Left hindlimb (tissue), 1 donor: ENCODE data around the gene BRAF.
"Not testable (repeated sequence)": the region's sequence is repeated elsewhere in the genome, so short reads cannot be mapped to it uniquely, and the experiment has no call there.

ENCODE experiments used
- DNase-seq: peaks from one replicate; pipeline ENCODE4 v3.0.0-alpha.2; 2018

BRAF gene

DNA sequence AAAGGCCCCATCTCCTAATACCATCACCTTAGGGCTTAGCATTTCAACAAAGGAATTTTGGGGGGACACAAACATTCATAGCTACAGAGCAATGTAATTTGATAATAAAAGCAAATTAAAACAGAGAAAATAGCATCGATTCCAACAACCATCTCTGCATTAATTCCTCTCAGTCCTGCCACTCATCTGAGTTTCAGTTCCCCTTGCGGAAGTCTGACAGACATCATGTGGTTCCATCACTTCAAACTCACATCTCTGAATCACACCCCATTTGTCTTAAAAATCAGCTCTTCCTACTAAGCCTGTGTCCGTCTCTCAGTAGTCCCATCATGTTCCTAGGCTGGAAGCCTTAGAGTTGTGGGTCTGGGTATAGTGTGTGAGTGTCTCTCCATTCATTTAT, 248.4 kb downstream of the BRAF start:
- no peak for DNase-seq

DNA sequence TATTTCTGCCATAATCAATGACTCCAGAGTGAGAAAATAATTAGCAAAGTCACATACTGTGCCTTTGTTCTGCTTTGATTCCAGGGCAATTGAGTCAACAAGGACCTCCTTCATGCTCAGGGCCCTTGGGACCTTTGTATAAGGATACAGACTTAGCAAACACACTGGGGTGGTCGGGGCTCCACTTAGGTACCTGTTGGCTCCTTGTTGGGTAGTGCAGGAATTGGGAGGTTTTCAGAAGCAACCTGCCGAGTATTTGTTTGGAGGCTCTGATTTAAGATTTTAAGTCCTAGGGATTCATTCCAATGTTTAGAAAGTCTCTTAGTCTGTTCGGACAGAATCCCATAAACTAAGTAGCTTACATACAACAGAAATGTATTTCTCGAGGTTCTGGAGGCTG, 249.0 kb downstream of the BRAF start:
- no peak for DNase-seq

GRCh38 chr7:140674899-140675701, 249.6 kb downstream of the BRAF start:
- no peak for DNase-seq

DNA sequence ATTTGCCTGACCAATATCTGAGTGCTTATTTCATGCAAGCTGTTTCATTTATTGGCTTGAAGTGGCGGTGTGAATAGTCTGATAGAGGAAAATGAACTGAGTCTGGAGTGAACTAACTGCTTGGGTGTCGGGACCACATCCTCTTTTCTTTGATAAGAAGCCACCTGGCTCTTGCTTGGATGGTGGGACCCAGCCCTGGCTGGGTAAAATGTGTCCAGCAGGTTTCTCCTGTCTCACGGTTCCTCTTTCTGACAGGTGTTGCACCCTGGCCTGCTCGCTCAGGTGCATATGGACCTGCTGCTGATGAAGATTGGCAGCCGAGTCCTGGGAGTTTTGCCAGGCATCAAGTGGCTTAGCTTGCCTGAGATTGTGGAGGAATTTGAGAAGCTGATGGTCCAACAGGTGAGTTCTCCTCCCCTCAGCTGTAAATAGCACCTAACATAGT, 250.4 kb downstream of the BRAF start:
- no peak for DNase-seq

GRCh38 chr7:140673774-140674155, 251.0 kb downstream of the BRAF start:
- no peak for DNase-seq

GRCh38 chr7:140673063-140673773, 251.5 kb downstream of the BRAF start:
- peak; percentile 65 for DNase-seq

DNA sequence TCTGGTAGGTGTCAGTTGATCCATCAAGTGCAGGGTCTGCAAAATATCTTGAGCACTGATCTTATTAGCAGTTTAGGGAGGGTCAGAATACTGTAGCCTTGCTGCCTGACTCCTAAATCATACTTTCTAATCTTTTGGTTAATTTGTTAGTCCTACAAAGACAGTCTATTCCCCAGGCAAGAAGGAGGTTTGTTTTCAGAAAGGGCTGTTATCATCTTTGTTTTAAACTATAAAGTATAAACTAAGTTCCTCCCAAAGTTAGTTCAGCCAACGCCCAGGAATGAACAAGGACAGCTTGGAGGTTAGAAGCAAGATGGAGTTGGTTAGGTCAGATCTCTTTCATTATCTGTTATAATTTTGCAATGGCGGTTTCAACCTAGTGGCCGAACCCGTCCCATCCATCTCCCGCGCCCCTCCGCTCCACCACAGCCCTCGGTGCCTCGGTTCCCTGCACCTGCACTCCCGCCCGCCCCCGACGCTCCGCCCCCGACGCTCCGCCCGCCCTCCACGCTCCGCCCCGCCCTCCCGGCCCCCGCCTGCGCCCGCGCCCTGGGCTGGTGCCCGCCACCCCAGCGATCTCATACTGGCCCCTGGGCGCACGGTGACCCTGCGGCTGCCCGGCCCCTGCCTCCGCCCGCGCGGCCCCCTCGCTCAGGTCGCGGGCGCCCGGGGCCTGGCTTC, 252.2 kb downstream of the BRAF start, which contains the start of gene ADCK2:
Gene ADCK2 (plus strand): TSS at position 564 of the 681 bp plus-strand sequence. CDS start 386 bp downstream, outside the sequence.
- peak; percentile 67 for DNase-seq

- no peak for DNase-seq
Measured at GRCh38 chr7:140671966-140672365, 252.8 kb downstream of the BRAF start.

- no peak for DNase-seq
Measured at GRCh38 chr7:140670343-140670935, 254.3 kb downstream of the BRAF start.

GRCh38 chr7:140669862-140670261, 254.9 kb downstream of the BRAF start:
- DNase-seq = not testable (repeated sequence)

- no peak for DNase-seq
Measured at GRCh38 chr7:140669352-140669751, 255.4 kb downstream of the BRAF start.
